CD14-positive monocyte (primary cell): ENCODE data around the gene FLT1. TPM values are rescaled to one million over a fixed set of nuclear protein-coding genes. Genes with fewer than 3 reads are reported as not detected.

Source experiments
- DNase-seq, 3 donors: peaks; one replicate each; pipeline ENCODE4 v3.0.0-alpha.2; 2011 to 2022
- H2AFZ ChIP-seq: 2 replicates; pipeline ENCODE4 v1.6.0; 2012; ENCODE audit warnings: mild to moderate bottlenecking, low read depth, low read length, inconsistent platforms; ENCODE audit not compliant: insufficient read depth, poor library complexity, severe bottlenecking
- H3K27ac ChIP-seq, 2 donors: 1 replicate in 1 of 2; 2 replicates in 1 of 2; pipeline ENCODE4 v1.5.1; 2012 to 2013; ENCODE audit warnings: low read length in 2 of 2, control low read depth in 1 of 2, inconsistent platforms in 1 of 2, low read depth in 1 of 2, mild to moderate bottlenecking in 1 of 2
- H3K27me3 ChIP-seq, 2 donors: one replicate each; pipeline versions ENCODE4 v1.6.0 to v1.6.1; 2011 to 2013; ENCODE audit warnings: low read length in 2 of 2; ENCODE audit not compliant: control insufficient read depth in 2 of 2, insufficient read depth in 2 of 2
- H3K36me3 ChIP-seq, 2 donors: replicated peaks in 1 of 2; 1 replicate in 1 of 2; 2 replicates in 1 of 2; pipeline versions ENCODE4 v1.5.1 to v1.6.1; 2012 to 2013; ENCODE audit warnings: low read length in 2 of 2, control low read depth in 1 of 2, inconsistent platforms in 1 of 2, mild to moderate bottlenecking in 1 of 2; ENCODE audit not compliant: insufficient read depth in 2 of 2, control insufficient read depth in 1 of 2
- H3K4me1 ChIP-seq, 2 donors: 1 replicate in 1 of 2; 2 replicates in 1 of 2; pipeline versions ENCODE4 v1.5.1 to v1.6.1; 2012 to 2013; ENCODE audit warnings: low read length in 2 of 2, control low read depth in 1 of 2, inconsistent platforms in 1 of 2, mild to moderate bottlenecking in 1 of 2, moderate library complexity in 1 of 2; ENCODE audit not compliant: insufficient read depth in 2 of 2, control insufficient read depth in 1 of 2
- H3K4me2 ChIP-seq: replicated peaks from 2 replicates; pipeline ENCODE3; 2012; ENCODE audit warnings: low read length, moderate library complexity, mild to moderate bottlenecking; ENCODE audit not compliant: poor library complexity, severe bottlenecking; ENCODE audit errors: extremely low read depth
- H3K4me3 ChIP-seq, 3 experiments: fragments of 200-600 bp in 1 of 3; sonication (generic) in 1 of 3; replicated peaks in 1 of 3; 1 replicate in 2 of 3; 2 replicates in 1 of 3; pipeline ENCODE4 v1.5.1; 2011 to 2013; ENCODE audit warnings: low read length in 3 of 3, mild to moderate bottlenecking in 3 of 3, control low read depth in 2 of 3, low read depth in 2 of 3, inconsistent platforms in 1 of 3, moderate library complexity in 1 of 3
- H3K79me2 ChIP-seq: 2 replicates; pipeline ENCODE4 v1.6.0; 2012; ENCODE audit warnings: mild to moderate bottlenecking, control low read depth, inconsistent platforms, low read length, moderate library complexity; ENCODE audit not compliant: insufficient read depth
- H3K9ac ChIP-seq: 2 replicates; pipeline ENCODE4 v1.6.0; 2017; ENCODE audit warnings: low read length, mild to moderate bottlenecking; ENCODE audit not compliant: insufficient read depth, poor library complexity, severe bottlenecking
- H3K9me3 ChIP-seq, 2 donors: replicated peaks in 1 of 2; 1 replicate in 1 of 2; 2 replicates in 1 of 2; pipeline versions ENCODE4 v1.5.1 to v1.6.1; 2012 to 2013; ENCODE audit warnings: low read length in 2 of 2, control low read depth in 1 of 2; ENCODE audit not compliant: control insufficient read depth in 1 of 2, insufficient read depth in 1 of 2
- H4K20me1 ChIP-seq: 2 replicates; pipeline ENCODE4 v1.6.0; 2012; ENCODE audit warnings: mild to moderate bottlenecking, low read length, control low read depth, moderate library complexity; ENCODE audit not compliant: insufficient read depth
- H3K27ac Mint-ChIP-seq, 7 donors: one replicate each; pipeline ENCODE4 v1.8.0; 2020; ENCODE audit warnings: mild to moderate bottlenecking in 7 of 7, mixed read lengths in 7 of 7, moderate library complexity in 6 of 7, inconsistent platforms in 2 of 7
- H3K27me3 Mint-ChIP-seq, 3 donors: one replicate each; pipeline ENCODE4 v1.8.0; 2021 to 2022; ENCODE audit warnings: low read depth in 3 of 3, mild to moderate bottlenecking in 3 of 3, mixed read lengths in 3 of 3, moderate library complexity in 3 of 3, inconsistent platforms in 1 of 3
- H3K36me3 Mint-ChIP-seq, 2 donors: one replicate each; pipeline ENCODE4 v1.8.0; 2020; ENCODE audit warnings: mixed read lengths in 2 of 2, inconsistent platforms in 1 of 2, mild to moderate bottlenecking in 1 of 2
- H3K4me1 Mint-ChIP-seq: one replicate; pipeline ENCODE4 v1.8.0; 2020; ENCODE audit warnings: mild to moderate bottlenecking, mixed read lengths
- H3K4me3 Mint-ChIP-seq, 2 donors: one replicate each; pipeline ENCODE4 v1.8.0; 2020; ENCODE audit warnings: mild to moderate bottlenecking in 2 of 2, mixed read lengths in 2 of 2, moderate library complexity in 1 of 2
- H3K9me3 Mint-ChIP-seq, 7 donors: one replicate each; pipeline ENCODE4 v1.8.0; 2020 to 2022; ENCODE audit warnings: mixed read lengths in 7 of 7, mild to moderate bottlenecking in 6 of 7, moderate library complexity in 6 of 7, inconsistent platforms in 2 of 7
- CTCF ChIP-seq: fragments of 200-600 bp; IDR thresholded peaks from one replicate; pipeline ENCODE4 v1.8.0; 2022; ENCODE audit warnings: antibody characterized with exemption, mild to moderate bottlenecking
- WGBS: methylation state at CpG from one replicate; pipeline ENCODE4 v1.1.5; 2013; ENCODE audit warnings: missing lambda C conversion rate; ENCODE audit not compliant: insufficient coverage; 5-methylcytosine and 5-hydroxymethylcytosine counted together
- intact Hi-C, 2 donors: fragments of 100-400 bp; cut with micrococcal nuclease; formaldehyde crosslinking; loops; one replicate each; pipeline versions ENCODE4 v1.15.0 to v1.15.1; 2023
- polyA plus RNA-seq, 3 donors: library from polyadenylated mRNA; depleted of rRNA in 1 of 3; unstranded in 2 of 3; stranded (reverse) in 1 of 3; fragments of 300-500 nt in 2 of 3; fragments of >200 nt in 1 of 3; fragmentation: Illumina TruSeq in 2 of 3; gene quantifications; 1 replicate in 2 of 3; 2 replicates in 1 of 3; pipeline ENCODE4 v1.2.3, GENCODE V29; 2012 to 2021

Gene FLT1
- polyA plus RNA-seq, 3 donors: 0.28 TPM; not detected in 2

DNA sequence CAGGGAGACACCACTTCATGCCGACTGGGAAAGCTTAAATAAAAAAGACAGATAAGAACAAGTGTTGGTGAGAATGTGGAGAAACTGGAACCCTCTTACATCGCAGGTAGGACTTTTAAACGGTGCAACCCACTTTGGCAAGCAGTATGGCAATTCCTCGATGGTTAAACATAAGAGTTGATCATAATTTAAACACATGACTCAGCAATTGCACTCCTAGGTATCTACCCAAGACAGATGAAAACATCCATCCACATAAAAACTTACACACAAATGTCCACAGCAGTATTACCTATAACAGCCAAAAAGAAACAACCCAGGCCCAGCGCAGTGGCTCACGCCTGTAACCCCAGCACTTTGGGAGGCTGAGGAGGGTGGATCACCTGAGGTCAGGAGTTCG is 21.9 kb downstream of the FLT1 start:
- Histone ChIP-seq H3K4me3 (no peak overlapping the region), H4K20me1 (no peaks in the 10 kb centered on the region), H2AFZ (no peak overlapping the region), H3K4me2 (no peak overlapping the region), H3K4me1 (peaks cover 47 to 67% of the 10 kb centered on the region in 2 donors), H3K27ac (no peak overlapping the region), H3K9me3 (no peaks in the 10 kb centered on the region), H3K79me2 (no peaks in the 10 kb centered on the region), H3K36me3 (no peaks in the 10 kb centered on the region), H3K9ac (no peak overlapping the region), H3K27me3 (peaks cover 0 to 3% of the 10 kb centered on the region in 2 donors)
- no peak for DNase-seq
- Mint-ChIP-seq H3K27me3 (peaks cover 2 to 14% (median 4%) of the 10 kb centered on the region in 3 donors), H3K4me3 (peak overlapping the region in 1 of 2 donors; percentile 23), H3K4me1 (peaks cover 56% of the 10 kb centered on the region), H3K9me3 (no peaks in the 10 kb centered on the region), H3K36me3 (peaks cover 0 to 6% of the 10 kb centered on the region in 2 donors), H3K27ac (peak overlapping the region in 4 of 7 donors; percentile 50 to 91 (median 60))
- WGBS: no CpG with 5 or more reads among the region's 7 CpGs
- TF ChIP-seq CTCF: no peak
- intact Hi-C loops: loop anchor here (10.0 kb wide), 2 partner anchors 52 to 102 kb away; no protein-coding TSS in a partner anchor

GRCh38 chr13:28471421-28471820 is 23.5 kb downstream of the FLT1 start:
- Mint-ChIP-seq H3K4me1 (peaks cover 63% of the 10 kb centered on the region), H3K27ac (peak overlapping the region; percentile 74 to 96 (median 87)), H3K4me3 (peak overlapping the region in 1 of 2 donors; percentile 23), H3K9me3 (no peaks in the 10 kb centered on the region), H3K27me3 (peaks cover 2 to 14% (median 2%) of the 10 kb centered on the region in 3 donors), H3K36me3 (peaks cover 0 to 6% of the 10 kb centered on the region in 2 donors)
- Histone ChIP-seq H3K4me3 (peak overlapping the region in 1 of 3 experiments; percentile 35), H3K36me3 (no peaks in the 10 kb centered on the region), H3K27ac (peak overlapping the region in 1 of 2 donors; percentile 79), H3K9me3 (no peaks in the 10 kb centered on the region), H3K79me2 (no peaks in the 10 kb centered on the region), H3K4me2 (peak overlapping the region; percentile 24), H2AFZ (no peak overlapping the region), H4K20me1 (no peaks in the 10 kb centered on the region), H3K4me1 (peaks cover 58 to 77% of the 10 kb centered on the region in 2 donors), H3K9ac (no peak overlapping the region), H3K27me3 (no peaks in the 10 kb centered on the region)
- peak; percentile 74 to 88 (median 82) for DNase-seq
- intact Hi-C loops: loop anchor here (2.0 to 10.0 kb wide), 3 partner anchors 53 to 103 kb away; no protein-coding TSS in a partner anchor
- TF ChIP-seq CTCF: no peak
- WGBS: no CpG with 5 or more reads among the region's 2 CpGs
